ENCODE data around the gene C9orf43. TPM values are rescaled to one million over a fixed set of nuclear protein-coding genes. Genes with fewer than 3 reads are reported as not detected.
"Not testable (repeated sequence)": the region's sequence is repeated elsewhere in the genome, so short reads cannot be mapped to it uniquely, and the experiment has no call there.

C9orf43 gene
- polyA plus RNA-seq (2012; ENCODE audit: insufficient read depth, insufficient read length), result 1.6 TPM

- peak; percentile 93 for DNase-seq (ENCODE audit: low read depth, low spot score)
- H3K4me3 ChIP-seq (ENCODE audit: low read length), result peak within 1 kb of the TSS; percentile 99
Measured at GRCh38 chr9:113410207-113410864, at the start of gene C9orf43, which contains the start of gene POLE3. Gene C9orf43, plus strand, starts transcription at chr9:113410747. Its CDS starts 2,747 bp downstream, at chr9:113413494. Gene POLE3, minus strand, starts transcription at chr9:113410675. Its CDS starts 382 bp downstream, at chr9:113410293.

GRCh38 chr9:113361304-113362018, 49.1 kb upstream of the C9orf43 start:
- no peak for DNase-seq (ENCODE audit: low read depth, low spot score)
- H3K4me3 ChIP-seq (ENCODE audit: low read length), result no peak overlapping the region

- DNase-seq (ENCODE audit: low read depth, low spot score), result no peak
- no peak overlapping the region for H3K4me3 ChIP-seq (ENCODE audit: low read length)
Measured at GRCh38 chr9:113363336-113363735, 47.2 kb upstream of the C9orf43 start.

- no peak for DNase-seq (ENCODE audit: low read depth, low spot score)
- H3K4me3 ChIP-seq (ENCODE audit: low read length), result no peak overlapping the region
Measured at GRCh38 chr9:113364951-113365350, 45.6 kb upstream of the C9orf43 start.

GRCh38 chr9:113365652-113366051, 44.9 kb upstream of the C9orf43 start:
- DNase-seq (ENCODE audit: low read depth, low spot score); H3K4me3 ChIP-seq (ENCODE audit: low read length): not testable (repeated sequence)

- no peak for DNase-seq (ENCODE audit: low read depth, low spot score)
Measured at GRCh38 chr9:113368348-113368981, 42.1 kb upstream of the C9orf43 start.

GRCh38 chr9:113368982-113369854, 41.3 kb upstream of the C9orf43 start:
- no peak for DNase-seq (ENCODE audit: low read depth, low spot score)
- no peak overlapping the region for H3K4me3 ChIP-seq (ENCODE audit: low read length)

More at GRCh38 chr9:113368348-113368981, 42.1 kb upstream of the C9orf43 start:
- H3K4me3 ChIP-seq (ENCODE audit: low read length), result no peak overlapping the region

- H3K4me3 ChIP-seq (ENCODE audit: low read length), result no peak overlapping the region
Measured at GRCh38 chr9:113369855-113370140, 40.7 kb upstream of the C9orf43 start.

GRCh38 chr9:113370806-113371325, 39.7 kb upstream of the C9orf43 start:
- DNase-seq (ENCODE audit: low read depth, low spot score), result no peak

More at GRCh38 chr9:113369855-113370140, 40.7 kb upstream of the C9orf43 start:
- no peak for DNase-seq (ENCODE audit: low read depth, low spot score)

GRCh38 chr9:113372059-113372458, 38.5 kb upstream of the C9orf43 start:
- H3K4me3 ChIP-seq (ENCODE audit: low read length), result no peak overlapping the region
- no peak for DNase-seq (ENCODE audit: low read depth, low spot score)

More at GRCh38 chr9:113370806-113371325, 39.7 kb upstream of the C9orf43 start:
- no peak overlapping the region for H3K4me3 ChIP-seq (ENCODE audit: low read length)

GRCh38 chr9:113373256-113373655, 37.3 kb upstream of the C9orf43 start:
- no peak overlapping the region for H3K4me3 ChIP-seq (ENCODE audit: low read length)
- no peak for DNase-seq (ENCODE audit: low read depth, low spot score)

- no peak for DNase-seq (ENCODE audit: low read depth, low spot score)
Measured at GRCh38 chr9:113373676-113374392, 36.7 kb upstream of the C9orf43 start.

GRCh38 chr9:113375057-113376023, 35.2 kb upstream of the C9orf43 start:
- no peak for DNase-seq (ENCODE audit: low read depth, low spot score)
- no peak overlapping the region for H3K4me3 ChIP-seq (ENCODE audit: low read length)

More at GRCh38 chr9:113373676-113374392, 36.7 kb upstream of the C9orf43 start:
- no peak overlapping the region for H3K4me3 ChIP-seq (ENCODE audit: low read length)

- peak; percentile 71 for DNase-seq (ENCODE audit: low read depth, low spot score)
- H3K4me3 ChIP-seq (ENCODE audit: low read length), result peak within 1 kb of the TSS; percentile 87
Measured at GRCh38 chr9:113376634-113377567, 33.6 kb upstream of the C9orf43 start, which contains the start of gene HDHD3. Gene HDHD3, minus strand, starts transcription at chr9:113376986. Its CDS starts 2,632 bp downstream, at chr9:113374354.

GRCh38 chr9:113379094-113379828, 31.3 kb upstream of the C9orf43 start:
- not testable (repeated sequence) for DNase-seq (ENCODE audit: low read depth, low spot score); H3K4me3 ChIP-seq (ENCODE audit: low read length)

Data from Jurkat, Clone E6-1 (cell line).